Motor neuron (in vitro differentiated cells): ENCODE measurements around the gene NLGN1. TPM values are rescaled to one million over a fixed set of nuclear protein-coding genes. Genes with fewer than 3 reads are reported as not detected.

Experiments used
- ATAC-seq, 8 experiments: fragments of 200-7000 bp; cut with Tn5 transposase; replicated peaks in 6 of 8; 2 replicates each; pipeline ENCODE4 v1.8.0; 2021; ENCODE audit warnings: mild to moderate bottlenecking in 8 of 8, moderate library complexity in 8 of 8
- H3K27ac ChIP-seq, 2 donors: fragments of 250-450 bp; sonication (Bioruptor Pico); 2 replicates each; pipeline ENCODE4 v1.9.0; 2021; ENCODE audit warnings: antibody characterized with exemption in 2 of 2, mild to moderate bottlenecking in 2 of 2, moderate library complexity in 1 of 2
- H3K4me1 ChIP-seq, 2 donors: fragments of 250-450 bp; sonication (Bioruptor Pico); replicated peaks in 1 of 2; 2 replicates each; pipeline ENCODE4 v1.6.1; 2021; ENCODE audit warnings: antibody characterized with exemption in 2 of 2, mild to moderate bottlenecking in 2 of 2, moderate library complexity in 1 of 2
- H3K4me3 ChIP-seq, 5 donors: fragments of 250-450 bp; sonication (Bioruptor Pico); 2 replicates each; pipeline ENCODE4 v1.9.0; 2021; ENCODE audit warnings: antibody characterized with exemption in 5 of 5, mild to moderate bottlenecking in 5 of 5, moderate library complexity in 4 of 5
- WGBS, 10 experiments: fragments of 450-650 bp; shearing (Covaris generic); methylation state at CpG; one replicate each; pipeline ENCODE4 v1.0.0; 2022; 5-methylcytosine and 5-hydroxymethylcytosine counted together
- in situ Hi-C, 9 experiments: fragments of 400-800 bp; cut with MboI; loops; one replicate each; pipeline ENCODE4 v1.15.0; 2021; ENCODE audit warnings: low sequenced_read_pairs in 9 of 9, low pct_unique_long_range_greater_than_20kb in 2 of 9; ENCODE audit not compliant: unreplicated experiment in 9 of 9
- total RNA-seq, 8 experiments: library from RNA; unstranded; fragments of 300-600 nt; gene quantifications; 2 replicates each; pipeline versions ENCODE4 v1.2.3 to v1.2.4, GENCODE V29; 2022

NLGN1 gene
- total RNA-seq, 8 experiments from 2014 or later = 16.6 to 63.4 (median 34.8) TPM

- Histone ChIP-seq H3K4me3 (no peak overlapping the region), H3K27ac (no peak overlapping the region), H3K4me1 (peaks cover 0 to 11% of the 10 kb centered on the region in 2 donors)
- no peak for ATAC-seq
- 56 to 100% (median 93%) methylated on average over 1 to 2 of the region's 2 CpGs; no CpG with 5 or more reads in 1 of the 10 experiments for WGBS, 10 experiments
- in situ Hi-C loops = loop anchor here in 1 of 9 experiments (25.0 kb wide), 1 partner anchor 185 kb away; no protein-coding TSS in a partner anchor
Measured at GRCh38 chr3:174322789-174323188, 925.2 kb downstream of the NLGN1 start.

DNA sequence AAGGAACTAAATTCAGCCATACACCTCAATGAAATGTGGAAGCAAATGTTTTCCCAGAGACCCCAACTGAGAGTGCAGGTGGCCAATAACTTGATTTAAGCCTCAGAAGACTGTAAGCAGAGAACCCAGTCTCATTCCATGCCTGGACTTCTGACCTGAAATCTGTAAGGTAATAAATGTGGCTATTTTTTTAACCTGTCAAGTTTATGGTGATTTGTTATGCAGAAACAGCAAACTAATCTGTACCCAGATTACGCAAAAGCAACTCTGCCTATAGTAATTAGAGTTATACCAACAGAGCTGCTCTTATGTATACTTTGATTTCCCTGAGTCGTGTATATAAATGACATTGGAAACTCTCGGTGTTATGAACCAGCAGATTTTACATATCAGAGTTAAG, 927.6 kb downstream of the NLGN1 start:
- ATAC-seq = no peak
- H3K27ac ChIP-seq = no peak overlapping the region
- 88 to 100% (median 100%) methylated on average over 1 to 3 of the region's 3 CpGs; no CpG with 5 or more reads in 3 of the 10 experiments for whole genome bisulfite sequencing, 10 experiments
- H3K4me1 ChIP-seq = peaks cover 0 to 11% of the 10 kb centered on the region in 2 donors
- H3K4me3 ChIP-seq = no peak overlapping the region
- in situ Hi-C loops = loop anchor here in 1 of 9 experiments (25.0 kb wide), 1 partner anchor 738 kb away; no protein-coding TSS in a partner anchor

DNA sequence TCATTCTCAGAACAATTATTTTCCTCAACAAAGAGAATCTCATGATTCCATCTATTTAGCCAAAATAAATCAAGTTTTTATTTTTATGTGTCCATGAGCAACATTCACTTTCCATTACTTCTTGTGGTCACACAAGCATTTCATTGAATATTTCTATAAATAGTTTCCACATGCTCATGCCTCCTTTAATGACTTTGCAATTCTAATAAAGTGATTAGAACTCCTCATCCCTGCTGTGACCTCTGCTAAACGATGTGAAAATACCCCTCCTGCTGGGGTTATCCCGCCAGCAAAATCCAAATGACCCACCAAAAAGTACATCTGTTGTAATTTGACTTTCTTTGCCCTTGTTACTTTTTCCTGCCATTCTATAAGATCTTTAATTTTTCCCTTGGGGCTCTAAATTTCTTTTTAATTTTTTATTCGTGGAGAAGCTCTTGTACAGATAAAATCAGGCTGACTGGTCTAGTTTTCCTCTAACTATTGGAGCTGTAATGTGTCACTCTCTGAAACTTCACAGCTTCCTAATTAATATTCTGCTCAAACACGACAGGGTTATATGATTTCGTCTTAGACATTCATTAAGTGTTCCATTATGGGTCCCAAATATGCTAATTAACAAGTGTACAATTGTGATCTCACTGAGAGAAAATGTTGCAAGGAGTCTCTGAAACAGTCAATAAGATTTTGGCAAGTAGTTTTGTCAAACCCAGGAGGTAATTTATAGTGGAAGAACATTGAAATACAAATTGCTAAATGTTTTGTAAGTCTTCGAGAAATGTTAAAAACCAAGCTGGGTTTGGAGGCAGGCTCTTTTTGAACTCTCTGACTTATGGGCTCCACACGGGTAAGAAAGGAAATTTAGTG, 928.5 kb downstream of the NLGN1 start:
- peak in 5 of 8 experiments; percentile 37 to 86 (median 74) for ATAC-seq
- no peak overlapping the region for H3K4me3 ChIP-seq
- in situ Hi-C loops = loop anchor here in 1 of 9 experiments (25.0 kb wide), 1 partner anchor 739 kb away; no protein-coding TSS in a partner anchor
- H3K27ac ChIP-seq = no peak overlapping the region
- H3K4me1 ChIP-seq = peaks cover 0 to 11% of the 10 kb centered on the region in 2 donors
- WGBS, 10 experiments = 4 to 82% (median 54%) methylated on average over 3 to 7 of the region's 7 CpGs

- WGBS, 10 experiments = 0 to 100% (median 92%) methylated on average over 1 to 3 of the region's 3 CpGs; no CpG with 5 or more reads in 1 of the 10 experiments
- no peak overlapping the region for H3K27ac ChIP-seq
Measured at GRCh38 chr3:174329321-174329720, 931.8 kb downstream of the NLGN1 start.

DNA sequence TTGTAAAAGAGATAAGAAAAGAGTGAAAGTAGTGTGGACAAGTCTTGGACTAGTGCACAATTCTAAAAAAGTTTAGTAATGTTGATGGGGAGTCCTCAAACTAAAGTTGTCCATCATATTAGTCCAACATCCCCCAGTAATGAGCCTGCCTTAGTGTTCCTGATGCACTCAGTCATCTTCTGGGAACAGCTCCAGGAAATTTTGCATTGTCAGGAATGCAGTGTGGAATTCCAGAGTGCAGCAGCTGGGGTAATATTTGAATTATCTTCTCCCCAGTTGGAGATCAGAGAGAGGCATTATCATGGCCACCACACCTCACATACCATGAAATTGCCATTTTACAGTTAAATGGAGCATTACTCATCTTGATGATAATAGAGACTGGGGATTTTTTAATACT, 932.8 kb downstream of the NLGN1 start:
- in situ Hi-C loops = loop anchor here in 1 of 9 experiments (25.0 kb wide), 1 partner anchor 743 kb away; no protein-coding TSS in a partner anchor
- peak in 3 of 8 experiments; percentile 72 to 82 (median 74) for ATAC-seq
- H3K27ac ChIP-seq = no peak overlapping the region
- H3K4me3 ChIP-seq = no peak overlapping the region
- peaks cover 0 to 11% of the 10 kb centered on the region in 2 donors for H3K4me1 ChIP-seq

More at GRCh38 chr3:174329321-174329720, 931.8 kb downstream of the NLGN1 start:
- in situ Hi-C loops = loop anchor here in 1 of 9 experiments (25.0 kb wide), 1 partner anchor 742 kb away; no protein-coding TSS in a partner anchor
- H3K4me3 ChIP-seq = no peak overlapping the region
- H3K4me1 ChIP-seq = peaks cover 0 to 11% of the 10 kb centered on the region in 2 donors
- ATAC-seq = no peak

DNA sequence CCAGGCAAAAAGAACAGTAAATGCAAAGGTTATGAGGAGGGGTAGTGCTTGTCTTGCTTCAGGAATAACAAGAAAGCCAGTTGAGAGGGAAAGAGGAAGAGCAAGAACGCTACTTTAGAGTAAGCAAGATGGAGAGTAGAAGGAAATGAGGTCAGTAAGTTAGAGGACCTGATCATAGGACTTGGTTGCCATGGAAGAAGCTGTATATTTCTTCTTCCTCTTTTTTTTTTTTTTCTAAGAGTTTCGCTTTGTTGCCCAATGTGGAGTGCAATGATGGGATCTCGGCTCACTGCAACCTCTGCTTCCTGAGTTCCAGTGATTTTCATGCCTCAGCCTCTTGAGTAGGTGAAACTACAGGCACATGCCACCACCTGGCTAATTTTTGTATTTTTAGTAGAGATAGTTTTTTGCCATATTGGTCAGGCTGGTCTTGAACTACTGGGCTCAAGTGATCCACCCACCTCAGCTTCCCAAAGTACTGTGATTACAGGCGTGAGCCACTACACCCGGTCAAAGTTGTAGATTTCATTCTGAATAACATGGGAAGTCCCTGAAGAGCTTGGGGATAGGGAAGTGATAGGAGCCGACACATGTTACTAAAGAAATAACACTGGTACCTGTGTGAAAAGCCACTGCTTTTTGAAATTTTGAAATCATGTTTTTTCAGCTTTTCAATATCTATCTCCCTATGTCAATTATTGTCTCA, 933.7 kb downstream of the NLGN1 start:
- no peak overlapping the region for H3K4me3 ChIP-seq
- peaks cover 0 to 5% of the 10 kb centered on the region in 2 donors for H3K4me1 ChIP-seq
- in situ Hi-C loops = loop anchor here in 1 of 9 experiments (25.0 kb wide), 1 partner anchor 744 kb away; no protein-coding TSS in a partner anchor
- WGBS, 10 experiments = 75 to 100% (median 96%) methylated on average over 1 to 5 of the region's 6 CpGs
- H3K27ac ChIP-seq = no peak overlapping the region
- no peak for ATAC-seq

GRCh38 chr3:174332391-174332790, 934.8 kb downstream of the NLGN1 start:
- in situ Hi-C loops = loop anchor here in 1 of 9 experiments (25.0 kb wide), 1 partner anchor 745 kb away; no protein-coding TSS in a partner anchor
- 68 to 100% (median 95%) methylated on average over 1 to 2 of the region's 2 CpGs; no CpG with 5 or more reads in 1 of the 10 experiments for WGBS, 10 experiments
- ATAC-seq = no peak
- no peak overlapping the region for H3K4me3 ChIP-seq
- H3K27ac ChIP-seq = no peak overlapping the region
- peaks cover 0 to under 1% of the 10 kb centered on the region in 2 donors for H3K4me1 ChIP-seq

DNA sequence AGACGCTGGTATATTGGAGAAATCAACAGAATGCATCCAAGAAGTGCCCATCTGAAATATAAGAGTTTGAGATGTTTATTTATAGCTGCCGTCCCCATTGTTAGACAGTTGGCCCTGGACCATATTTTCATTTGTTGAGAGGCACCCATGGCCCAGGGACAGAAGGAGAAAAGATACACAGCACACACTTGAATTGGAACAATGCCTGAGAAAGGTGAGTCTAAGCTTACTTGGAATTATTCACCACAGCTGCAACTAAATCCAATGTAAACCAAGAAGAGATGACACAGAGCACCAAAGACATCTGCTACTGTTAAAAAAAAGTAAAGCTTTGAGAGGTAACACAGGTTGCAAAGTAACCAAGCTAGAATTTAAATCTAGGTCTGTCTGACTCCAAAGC, 936.1 kb downstream of the NLGN1 start:
- ATAC-seq = no peak
- Histone ChIP-seq H3K27ac (no peak overlapping the region), H3K4me3 (no peak overlapping the region), H3K4me1 (no peaks in the 10 kb centered on the region)
- 90 to 100% (median 100%) methylated on average over 1 to 2 of the region's 2 CpGs; no CpG with 5 or more reads in 2 of the 10 experiments for WGBS, 10 experiments
- in situ Hi-C loops = loop anchor here in 1 of 9 experiments (25.0 kb wide), 1 partner anchor 746 kb away; no protein-coding TSS in a partner anchor

DNA sequence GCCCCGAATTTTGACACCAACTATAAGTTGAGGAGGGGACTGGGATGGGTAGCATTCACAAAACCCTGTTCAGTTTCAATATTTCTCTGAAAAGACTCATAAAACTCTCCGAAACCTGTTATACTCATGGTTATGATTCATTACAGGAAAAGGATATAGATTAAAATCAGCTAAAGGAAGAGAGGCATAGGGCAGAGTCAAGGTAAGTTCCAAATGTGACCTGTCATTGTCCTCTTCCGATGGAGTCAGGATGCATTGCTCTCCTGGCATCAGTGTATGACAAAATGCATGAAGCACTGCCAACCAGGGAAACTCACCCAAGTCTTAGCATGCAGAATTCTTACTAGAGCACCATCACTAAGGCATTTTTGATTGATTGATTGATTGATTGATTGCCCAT, 936.6 kb downstream of the NLGN1 start:
- H3K4me3 ChIP-seq = no peak overlapping the region
- 57 to 100% (median 93%) methylated on average over 1 to 2 of the region's 3 CpGs; no CpG with 5 or more reads in 1 of the 10 experiments for WGBS, 10 experiments
- ATAC-seq = no peak
- no peak overlapping the region for H3K27ac ChIP-seq
- in situ Hi-C loops = loop anchor here in 1 of 9 experiments (25.0 kb wide), 1 partner anchor 747 kb away; no protein-coding TSS in a partner anchor
- no peaks in the 10 kb centered on the region for H3K4me1 ChIP-seq

GRCh38 chr3:174335324-174335723, 937.8 kb downstream of the NLGN1 start:
- Histone ChIP-seq H3K4me1 (no peaks in the 10 kb centered on the region), H3K4me3 (no peak overlapping the region), H3K27ac (no peak overlapping the region)
- WGBS, 10 experiments = 80 to 100% (median 93%) methylated on average over 1 of the region's 1 CpG; no CpG with 5 or more reads in 4 of the 10 experiments
- ATAC-seq = no peak
- in situ Hi-C loops = loop anchor here in 1 of 9 experiments (25.0 kb wide), 1 partner anchor 748 kb away; no protein-coding TSS in a partner anchor

DNA sequence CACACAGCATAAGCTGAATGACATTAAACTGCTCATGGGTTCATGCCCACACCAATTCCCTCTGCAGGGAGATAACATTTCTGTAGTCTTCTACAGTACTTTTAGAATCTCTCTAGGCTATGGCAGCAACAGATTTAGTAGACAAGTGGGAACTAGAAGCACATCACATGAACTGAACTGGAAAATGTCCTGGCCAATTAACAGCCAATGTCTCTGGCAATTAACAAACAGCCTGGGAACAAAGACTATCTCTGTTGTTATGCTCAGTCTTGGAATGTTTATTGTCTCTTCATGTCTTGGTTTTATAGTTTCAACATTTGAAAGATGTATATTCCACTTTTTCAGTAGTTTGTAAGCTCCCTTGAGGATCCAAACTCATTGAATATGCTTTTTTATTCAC, 938.4 kb downstream of the NLGN1 start:
- no peak for ATAC-seq
- no peak overlapping the region for H3K27ac ChIP-seq
- H3K4me3 ChIP-seq = no peak overlapping the region
- in situ Hi-C loops = loop anchor here in 1 of 9 experiments (25.0 kb wide), 1 partner anchor 749 kb away; no protein-coding TSS in a partner anchor
- H3K4me1 ChIP-seq = peaks cover 0 to 2% of the 10 kb centered on the region in 2 donors
